ENCODE measurements around the gene RNPEPL1. TPM values are rescaled to one million over a fixed set of nuclear protein-coding genes. Genes with fewer than 3 reads are reported as not detected.

Gene RNPEPL1
- total RNA-seq, 1 donor from 2014 or later, result 40.5 TPM

- DNase-seq (ENCODE audit: extremely low spot score, unreplicated experiment), result no peak
- Mint-ChIP-seq H3K36me3 (peaks cover 3% of the 10 kb centered on the region), H3K4me3 (no peak overlapping the region), H3K27ac (no peak overlapping the region), H3K4me1 (ENCODE audit: unreplicated experiment) (peaks cover 9% of the 10 kb centered on the region), H3K9me3 (no peaks in the 10 kb centered on the region), H3K27me3 (no peaks in the 10 kb centered on the region)
- TF ChIP-seq CTCF (conservative IDR thresholded peaks at IDR 0.05), result no peak
Observed at GRCh38 chr2:240600451-240600961, 32.2 kb downstream of the RNPEPL1 start.

GRCh38 chr2:240601061-240601830, 33.0 kb downstream of the RNPEPL1 start:
- Mint-ChIP-seq H3K4me3 (no peak overlapping the region), H3K9me3 (no peaks in the 10 kb centered on the region), H3K36me3 (peaks cover 3% of the 10 kb centered on the region), H3K27me3 (no peaks in the 10 kb centered on the region), H3K27ac (no peak overlapping the region), H3K4me1 (ENCODE audit: unreplicated experiment) (peaks cover 9% of the 10 kb centered on the region)
- TF ChIP-seq CTCF (conservative IDR thresholded peaks at IDR 0.05), result no peak
- DNase-seq (ENCODE audit: extremely low spot score, unreplicated experiment), result no peak

DNA sequence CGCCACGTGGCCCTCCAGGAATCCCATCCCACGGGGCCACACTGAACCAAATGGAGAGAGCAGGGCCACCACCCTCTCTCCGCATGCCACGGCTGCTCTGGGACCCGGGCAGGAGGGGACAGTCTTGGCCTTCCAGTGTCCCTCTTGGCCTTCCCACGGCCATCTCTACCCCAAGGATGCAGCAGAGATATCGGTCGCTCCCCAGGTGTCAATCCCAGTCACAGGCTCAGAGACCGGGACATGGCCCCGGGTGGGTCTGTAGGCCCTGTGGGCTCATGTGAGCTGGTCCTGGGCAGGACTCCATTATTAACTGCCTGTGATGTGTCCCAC, 33.5 kb downstream of the RNPEPL1 start:
- Mint-ChIP-seq H3K36me3 (peaks cover 3% of the 10 kb centered on the region), H3K27ac (no peak overlapping the region), H3K27me3 (no peaks in the 10 kb centered on the region), H3K4me3 (no peak overlapping the region), H3K9me3 (no peaks in the 10 kb centered on the region), H3K4me1 (ENCODE audit: unreplicated experiment) (peaks cover 9% of the 10 kb centered on the region)
- no peak for TF ChIP-seq CTCF (conservative IDR thresholded peaks at IDR 0.05)
- no peak for DNase-seq (ENCODE audit: extremely low spot score, unreplicated experiment)

GRCh38 chr2:240602266-240603050, 34.2 kb downstream of the RNPEPL1 start:
- H3K27me3 Mint-ChIP-seq, result no peaks in the 10 kb centered on the region
- no peak for DNase-seq (ENCODE audit: extremely low spot score, unreplicated experiment)
- H3K4me1 Mint-ChIP-seq (ENCODE audit: unreplicated experiment), result peaks cover 9% of the 10 kb centered on the region
- H3K4me3 Mint-ChIP-seq, result no peak overlapping the region
- TF ChIP-seq CTCF (conservative IDR thresholded peaks at IDR 0.05), result no peak
- no peaks in the 10 kb centered on the region for H3K9me3 Mint-ChIP-seq
- H3K27ac Mint-ChIP-seq, result no peak overlapping the region
- H3K36me3 Mint-ChIP-seq, result peaks cover 3% of the 10 kb centered on the region

DNA sequence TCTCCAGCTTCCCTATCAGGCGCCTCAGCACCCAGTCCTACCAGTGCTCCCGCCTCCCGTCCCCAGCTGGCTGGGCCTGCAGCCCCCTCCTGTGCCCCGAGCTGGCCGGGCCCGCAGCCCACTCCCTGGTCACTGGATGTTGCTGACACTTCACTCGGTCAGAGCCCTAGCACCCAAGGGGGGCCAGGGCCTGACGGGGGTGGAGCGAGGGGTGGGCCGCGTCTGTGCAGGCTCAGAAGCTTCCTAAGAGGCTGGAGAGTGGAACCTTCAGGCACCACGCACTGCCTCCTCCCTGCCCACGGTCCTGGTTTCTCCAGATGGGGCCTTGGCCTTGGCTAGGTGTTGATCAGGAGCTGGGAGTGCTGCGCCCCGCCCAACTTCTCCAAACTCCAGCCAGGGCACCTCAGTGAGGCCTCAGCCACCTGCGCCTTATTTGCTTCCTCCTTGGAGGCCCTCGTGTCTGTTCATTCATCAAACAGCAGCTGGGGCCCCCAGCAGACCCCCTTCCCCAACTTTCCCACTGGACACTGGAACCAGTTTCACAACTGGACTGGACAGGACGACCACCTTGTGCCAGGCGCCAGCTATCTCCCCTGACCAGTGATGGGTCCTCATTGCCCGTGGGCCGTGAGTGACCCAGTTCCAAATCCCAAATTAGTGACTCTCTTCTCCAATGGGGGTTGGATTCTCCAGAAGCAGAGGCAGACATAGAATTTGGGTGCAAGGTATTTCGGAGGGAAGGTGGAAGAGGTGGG, 35.0 kb downstream of the RNPEPL1 start:
- Mint-ChIP-seq H3K36me3 (peaks cover 3% of the 10 kb centered on the region), H3K9me3 (no peaks in the 10 kb centered on the region), H3K4me3 (no peak overlapping the region), H3K4me1 (ENCODE audit: unreplicated experiment) (peaks cover 9% of the 10 kb centered on the region), H3K27me3 (no peaks in the 10 kb centered on the region), H3K27ac (no peak overlapping the region)
- no peak for DNase-seq (ENCODE audit: extremely low spot score, unreplicated experiment)
- TF ChIP-seq CTCF (conservative IDR thresholded peaks at IDR 0.05), result no peak
